Stimulated activated CD8-positive, alpha-beta memory T cell treated with anti-CD3 and anti-CD28 coated beads, Interleukin-7, amount 100 ng/mL, for 1 hour (primary cell): Measurements from ENCODE around the gene LTF.
"Not testable (repeated sequence)": the region's sequence is repeated elsewhere in the genome, so short reads cannot be mapped to it uniquely, and the experiment has no call there.

Experiments used
- DNase-seq, 2 donors: peaks; one replicate each; pipeline ENCODE4 v3.0.0-alpha.2; 2020; ENCODE audit warnings: low read depth in 2 of 2

Gene LTF

DNA sequence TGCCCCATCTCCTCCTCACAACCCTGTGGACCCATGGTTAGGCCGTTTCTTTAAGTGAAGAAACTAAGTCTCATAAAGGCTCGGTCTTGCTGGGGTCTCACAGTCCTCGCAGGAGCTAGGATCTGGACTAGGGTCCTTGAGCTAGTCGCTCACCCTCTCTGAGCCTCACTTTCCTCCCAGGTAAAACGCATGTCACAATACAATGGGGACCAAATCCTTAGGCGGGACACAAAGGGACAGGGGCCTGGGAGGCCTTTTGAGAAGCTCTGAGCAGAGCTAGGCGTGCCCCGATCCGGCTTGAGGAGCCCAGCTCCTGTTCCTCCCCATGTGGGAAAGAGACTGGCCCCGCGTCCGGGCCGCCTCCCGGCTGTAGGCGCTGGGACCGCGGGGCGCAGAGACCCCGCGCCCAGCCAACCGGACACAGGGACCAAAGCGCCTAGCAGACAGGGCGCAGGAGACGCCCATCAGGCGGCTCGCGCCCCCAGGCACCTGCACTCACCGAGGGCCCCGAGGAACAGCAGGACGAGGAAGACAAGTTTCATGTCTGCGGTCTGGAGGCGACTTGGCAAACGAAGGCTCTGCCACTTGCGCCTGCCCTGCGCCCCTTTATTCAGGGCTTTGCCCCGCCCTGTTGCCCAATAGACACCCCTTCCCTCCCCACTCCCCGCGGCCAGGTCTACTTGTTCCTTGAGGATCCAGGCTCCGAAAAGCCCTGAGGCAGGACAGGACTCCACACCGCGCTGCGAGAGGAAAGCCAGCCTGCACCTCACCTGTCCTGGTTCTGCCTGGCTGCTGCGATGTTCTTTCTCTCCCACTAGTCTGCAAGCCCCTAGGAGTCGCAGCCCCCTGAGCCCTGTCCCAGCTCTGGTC, at the start of gene LTF:
Gene LTF (minus strand): TSS at position 580 of the 870 bp plus-strand sequence. CDS start 38 bp downstream, at position 542.
- no peak for DNase-seq

DNA sequence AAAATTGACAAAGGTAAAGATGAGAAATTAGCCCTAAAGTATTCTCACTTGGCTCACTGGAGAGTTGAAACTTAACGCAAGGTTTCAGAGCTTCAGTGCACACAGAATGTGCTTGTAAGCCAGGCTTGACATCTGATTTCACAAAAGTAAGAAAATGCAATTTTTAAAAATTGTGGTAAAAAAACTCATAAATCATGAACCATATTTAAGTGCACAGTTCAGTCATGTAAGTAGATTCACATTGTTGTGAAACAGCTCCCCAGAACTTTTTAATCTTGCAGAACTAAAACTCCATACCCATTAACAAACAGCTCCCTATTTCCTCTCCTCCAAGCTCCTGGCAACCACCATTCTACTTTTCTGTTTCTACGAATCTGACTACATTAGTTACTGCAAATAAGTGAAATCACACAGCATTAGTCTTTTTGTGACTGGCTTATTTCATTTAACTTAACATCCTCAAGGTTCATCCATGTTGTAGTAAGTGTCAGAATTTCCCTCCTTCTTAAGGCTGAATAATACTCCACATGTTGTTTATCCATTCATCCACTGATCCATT, 47.6 kb upstream of the LTF start:
- no peak for DNase-seq

DNA sequence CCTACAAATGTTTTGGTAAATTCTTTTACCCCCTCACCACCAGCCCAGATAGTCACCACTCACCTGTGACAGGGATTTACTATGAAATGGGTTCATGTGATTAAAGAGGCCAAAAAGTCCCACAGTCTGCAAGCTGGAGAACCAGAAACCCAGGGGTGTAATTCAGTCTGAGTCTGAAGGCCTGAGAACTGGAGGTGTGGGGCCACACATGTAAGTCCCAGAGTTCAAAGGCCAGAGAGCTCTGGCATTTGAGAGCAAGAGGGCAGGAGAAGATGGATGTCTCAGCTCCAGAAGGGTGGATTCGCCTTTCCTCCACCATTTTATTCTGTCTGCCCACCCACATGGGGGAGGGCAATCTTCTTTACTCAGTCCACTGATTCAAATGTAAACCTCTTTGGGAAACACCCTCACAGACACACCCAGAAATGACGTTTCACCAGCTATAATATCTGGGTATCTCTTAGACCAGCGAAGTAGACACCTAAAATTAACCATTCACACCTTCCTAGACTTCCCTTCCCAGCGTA, 45.0 kb upstream of the LTF start:
- DNase-seq: no peak

DNA sequence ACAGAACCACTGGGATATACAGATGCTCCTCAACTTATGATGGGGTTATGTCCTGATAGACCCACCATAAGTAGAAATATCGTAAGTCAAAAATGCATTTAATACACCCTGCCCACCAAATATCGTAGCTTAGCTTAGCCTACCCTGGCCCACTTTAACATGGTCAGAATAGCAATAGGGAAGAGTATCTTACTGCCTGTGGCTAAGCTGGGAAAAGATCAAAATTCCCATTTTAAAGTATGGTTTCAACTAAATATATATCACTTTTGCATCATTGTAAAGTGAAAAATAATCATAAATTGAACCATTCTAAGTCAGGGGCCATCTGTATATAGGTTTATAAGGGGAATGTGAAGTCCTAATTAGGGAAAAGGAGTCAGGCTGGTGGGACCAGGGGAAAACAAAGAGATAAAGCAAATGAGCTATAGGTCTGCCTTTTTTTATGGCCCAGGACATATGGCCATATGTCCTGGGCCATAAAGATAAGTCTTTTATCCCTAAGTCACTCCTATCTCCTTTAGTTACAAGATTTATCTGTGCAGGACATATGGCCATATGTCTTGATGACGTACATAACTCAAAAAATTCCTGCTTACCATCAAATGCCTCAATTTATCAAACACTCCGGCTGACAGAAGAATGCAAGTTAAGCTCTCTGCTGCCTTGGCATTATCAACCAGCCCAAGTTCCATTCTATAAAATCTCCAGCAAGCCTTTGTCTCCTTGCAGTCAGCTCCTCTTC, 44.3 kb upstream of the LTF start:
- no peak for DNase-seq

DNA sequence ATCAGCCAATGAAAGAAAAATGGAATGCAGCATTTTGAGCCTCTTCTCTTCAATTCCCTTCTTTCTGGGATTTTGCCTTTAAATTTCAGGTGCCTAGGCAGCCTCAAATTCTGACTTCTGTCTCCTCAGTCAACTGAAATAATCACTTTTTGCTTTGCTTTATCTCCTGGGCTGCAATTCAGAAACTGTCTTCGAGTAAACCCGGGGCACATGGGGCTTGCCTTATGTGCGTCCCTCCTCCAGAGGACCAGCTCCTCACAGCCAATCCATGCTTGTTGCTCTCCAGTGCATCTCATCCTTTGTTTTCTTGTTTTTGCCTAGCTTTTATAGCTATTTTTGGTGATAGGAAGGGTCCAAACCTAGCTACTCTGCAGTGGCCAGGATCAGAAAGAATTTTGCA, 41.8 kb upstream of the LTF start:
- no peak for DNase-seq

DNA sequence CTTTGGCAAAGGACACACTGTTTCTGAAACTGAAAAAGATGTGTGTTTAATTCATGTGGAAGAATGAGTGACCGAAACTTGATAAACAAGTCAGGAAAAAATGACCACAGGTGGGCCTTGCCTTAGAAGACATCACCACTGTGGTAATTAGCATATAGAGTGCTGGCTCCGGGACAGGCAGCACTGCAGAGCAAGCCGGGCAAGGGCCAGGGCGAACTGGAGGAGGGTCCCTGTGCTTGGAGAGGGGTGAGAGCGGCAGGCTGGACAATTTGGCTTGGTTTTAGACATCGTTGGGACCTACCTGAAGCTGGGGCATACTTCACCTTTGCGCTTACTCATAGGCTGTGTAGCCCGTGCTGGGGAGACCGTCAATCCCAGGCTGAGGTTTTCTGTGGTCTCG, 41.2 kb upstream of the LTF start:
- DNase-seq: no peak

DNA sequence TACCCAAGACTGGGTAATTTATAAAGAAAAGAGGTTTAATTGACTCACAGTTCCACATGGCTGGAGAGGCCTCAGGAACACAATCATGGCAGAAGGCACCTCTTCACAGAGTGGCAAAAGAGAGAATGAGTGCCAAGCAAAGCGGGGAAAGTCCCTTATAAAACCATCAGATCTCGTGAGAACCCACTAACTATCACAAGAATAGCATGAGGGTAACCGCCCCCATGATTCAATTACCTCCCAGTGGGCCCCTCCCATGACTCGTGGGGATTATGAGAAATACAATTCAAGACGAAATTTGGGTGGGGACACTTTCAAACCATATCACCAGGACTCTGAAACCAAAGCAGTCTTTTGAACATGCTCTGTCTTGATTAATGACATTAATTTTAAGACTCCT, 40.1 kb upstream of the LTF start:
- DNase-seq: no peak

DNA sequence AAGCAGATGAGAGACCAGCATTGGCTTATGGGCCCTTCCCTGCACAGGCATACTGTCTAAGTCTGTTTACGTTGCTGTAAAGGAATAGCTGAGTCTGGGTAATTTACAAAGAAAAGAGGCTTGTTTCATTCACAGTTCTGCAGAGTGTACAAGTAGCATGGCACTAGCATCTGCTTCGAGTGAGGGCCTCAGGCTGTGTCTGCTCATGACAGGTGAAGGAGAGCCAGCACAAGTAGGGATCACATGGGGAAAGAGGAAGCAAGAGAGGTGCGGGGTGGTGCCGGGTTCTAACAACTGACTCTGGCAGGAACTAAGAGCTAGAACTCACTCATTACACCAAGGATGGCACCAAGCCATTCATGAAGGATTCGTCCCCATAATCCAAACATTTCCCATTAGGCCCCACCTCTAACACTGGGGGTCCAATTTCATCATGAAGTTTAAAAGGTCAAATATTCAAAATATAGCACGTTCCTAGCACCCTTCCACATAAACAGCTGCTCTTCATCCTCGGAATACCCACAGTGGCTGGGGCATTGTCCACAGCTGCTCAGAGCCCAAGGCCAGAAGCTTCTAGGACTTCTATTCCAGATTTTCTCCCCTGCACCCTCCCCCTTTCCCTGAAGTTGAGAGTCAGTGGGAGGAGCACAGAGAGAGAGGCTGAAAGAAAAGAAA, 38.6 kb upstream of the LTF start:
- DNase-seq: no peak

DNA sequence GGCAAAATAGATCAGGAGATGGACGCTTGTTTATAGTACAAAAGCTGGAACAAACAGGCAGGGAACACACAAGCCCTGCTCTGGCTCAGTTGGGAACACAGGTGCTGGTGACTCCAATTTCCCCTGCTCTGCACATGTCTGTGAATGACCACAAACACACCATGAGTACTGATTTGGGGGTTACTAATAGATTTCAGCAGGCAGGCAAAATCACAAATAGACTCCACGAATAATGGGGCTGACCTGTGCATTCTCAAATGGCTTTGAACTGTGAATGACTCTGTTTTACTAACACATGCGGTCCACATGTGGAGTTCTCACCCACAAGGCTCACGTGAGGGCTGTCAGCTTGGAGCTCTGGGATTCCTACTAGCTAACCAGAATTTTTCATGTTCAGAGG, 37.0 kb upstream of the LTF start:
- no peak for DNase-seq

DNA sequence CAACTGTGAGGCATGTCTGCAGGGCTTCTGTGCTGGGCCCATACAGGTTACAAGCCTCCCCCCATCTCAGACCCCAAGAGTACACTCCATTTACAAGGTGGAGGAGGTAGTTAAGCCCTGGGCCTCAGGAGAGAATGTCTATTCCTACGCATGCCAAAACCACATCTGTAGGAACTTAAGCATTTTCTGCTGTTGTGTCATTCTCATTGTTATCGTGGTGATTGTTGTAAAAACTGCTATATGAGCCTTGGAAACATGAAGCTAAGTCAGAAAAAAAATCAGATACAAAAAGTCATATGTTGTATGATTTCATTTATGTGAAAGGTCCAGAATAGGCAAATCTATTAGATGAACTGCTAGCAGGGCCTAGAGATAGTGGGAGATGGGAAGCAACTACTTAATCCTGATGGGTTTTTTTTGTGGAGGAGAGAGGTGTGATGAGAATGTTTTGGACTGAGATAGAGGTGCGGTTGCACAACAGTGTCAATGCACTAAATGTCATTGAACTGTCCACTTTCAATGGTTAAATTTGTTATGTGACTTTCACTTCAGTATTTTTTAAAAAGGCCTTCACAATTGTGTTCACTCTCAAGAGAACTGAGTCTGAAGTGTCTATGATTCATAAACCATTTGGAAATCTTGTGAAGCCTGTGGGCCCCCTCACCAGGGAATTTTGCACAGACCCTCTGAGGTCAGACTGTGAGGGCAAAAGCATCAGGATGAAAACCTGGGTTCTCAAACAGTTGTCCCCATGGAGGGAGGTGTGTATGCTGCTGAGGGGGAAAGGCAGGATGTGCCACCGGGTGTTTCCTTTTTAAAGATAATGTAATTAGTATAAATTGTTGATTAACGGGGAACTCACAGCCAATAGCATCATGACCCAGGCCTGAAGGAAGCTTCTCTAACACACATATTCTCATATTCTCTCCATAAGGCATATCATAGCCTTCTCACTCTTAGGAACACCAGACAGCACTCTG, 36.2 kb upstream of the LTF start:
- no peak for DNase-seq

DNA sequence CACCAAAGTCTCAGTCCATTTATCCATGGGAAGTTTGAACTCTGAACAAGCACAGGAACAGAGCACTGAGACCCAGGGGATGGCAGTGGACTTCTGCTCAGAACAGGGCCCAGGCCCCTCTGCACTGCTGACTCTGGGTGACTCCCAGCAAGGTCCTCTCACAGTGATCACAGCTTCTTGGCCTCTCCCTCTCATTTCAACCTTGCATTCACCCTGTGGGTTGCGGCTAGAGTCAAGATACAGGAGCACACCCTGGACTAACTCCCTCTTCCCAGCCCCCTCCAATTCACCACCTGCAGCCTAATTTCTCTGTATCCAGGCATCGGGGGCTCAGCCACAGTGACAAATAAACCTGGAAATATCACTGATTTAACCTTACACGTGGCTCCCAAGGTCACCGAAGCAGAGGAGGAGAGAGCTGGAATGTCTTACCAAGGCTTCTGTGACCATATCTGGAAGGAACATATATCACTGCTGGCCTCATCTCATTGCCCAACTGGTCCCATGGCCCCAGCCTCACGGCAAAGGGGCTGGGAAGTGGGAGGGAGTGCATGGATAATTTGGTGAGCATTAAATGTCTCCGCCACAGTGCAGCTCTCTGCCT, 34.3 kb upstream of the LTF start:
- no peak for DNase-seq

DNA sequence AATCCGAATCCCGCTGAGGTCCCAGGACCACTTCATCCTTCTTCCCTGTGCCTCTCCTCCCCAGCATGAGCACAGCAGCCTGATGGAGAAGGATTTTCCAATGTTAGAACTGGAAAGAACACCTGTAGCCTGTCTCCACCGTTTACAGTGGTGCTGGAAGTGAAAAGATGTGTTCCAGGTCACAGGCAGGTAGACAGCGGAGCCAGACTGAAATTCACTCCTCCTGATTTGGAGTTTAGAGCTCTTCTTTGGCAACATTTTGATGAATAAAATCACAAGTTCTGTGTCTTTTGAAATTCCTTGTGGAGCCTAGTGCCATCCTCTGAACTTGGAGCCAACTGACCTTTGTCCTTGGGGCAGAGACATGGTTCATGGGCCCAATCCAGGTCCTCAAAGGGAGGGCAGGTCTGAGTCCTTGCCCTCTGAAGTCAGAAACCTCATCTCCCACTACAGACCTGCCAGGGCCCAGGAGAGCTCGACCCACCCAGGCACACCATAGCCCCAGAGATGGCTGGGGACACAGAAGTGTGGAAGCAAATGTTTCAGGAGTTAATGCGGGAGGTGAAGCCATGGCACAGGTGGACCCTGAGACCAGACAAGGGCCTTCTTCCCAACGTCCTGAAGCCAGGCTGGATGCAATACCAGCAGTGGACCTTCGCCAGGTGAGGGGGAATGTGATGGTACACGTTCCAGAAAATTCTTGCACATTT, 33.0 kb upstream of the LTF start, which contains the start of gene RTP3:
Gene RTP3 (plus strand): TSS at position 421 of the 710 bp plus-strand sequence. CDS start 87 bp downstream, at position 508.
- no peak for DNase-seq

DNA sequence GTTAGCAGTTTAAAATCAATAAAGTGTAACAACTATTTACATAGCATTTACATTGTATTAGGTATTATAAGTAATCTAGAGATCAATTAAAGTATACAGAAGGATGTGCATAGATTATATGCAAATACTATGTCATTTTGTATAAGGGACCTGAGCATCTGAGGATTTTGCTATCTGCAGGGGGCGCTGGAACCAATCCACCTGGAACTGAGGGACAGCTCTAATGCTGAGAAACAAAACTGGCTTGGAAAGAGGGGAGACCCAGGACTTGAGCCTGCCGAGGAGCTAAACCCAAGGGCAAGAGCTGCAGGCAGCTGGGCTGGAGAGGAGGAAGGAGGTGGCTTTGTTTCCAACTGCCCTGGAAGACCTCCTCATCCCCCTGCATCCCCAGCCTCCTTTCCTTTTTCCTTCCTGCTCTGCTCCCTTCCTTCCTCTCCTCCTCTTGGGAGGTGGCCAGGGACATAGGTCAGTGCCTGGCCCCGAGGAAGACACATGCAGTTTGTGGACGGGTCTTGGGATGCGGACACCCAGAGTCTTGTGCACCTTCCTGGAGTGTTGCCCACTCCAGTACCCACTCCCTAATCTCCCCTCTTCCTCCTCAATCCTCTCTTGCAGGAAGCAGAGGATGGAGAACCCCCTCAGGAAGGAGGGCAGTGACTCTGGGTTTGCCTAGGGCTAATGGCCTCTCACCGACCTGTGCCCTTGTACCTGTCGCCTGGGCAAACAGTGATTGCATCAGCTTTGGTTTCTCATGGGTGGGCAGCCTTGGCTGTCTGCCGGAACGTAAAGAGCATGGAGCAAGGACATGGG, 32.2 kb upstream of the LTF start:
- peak in 1 of 2 donors; percentile 41 for DNase-seq

DNA sequence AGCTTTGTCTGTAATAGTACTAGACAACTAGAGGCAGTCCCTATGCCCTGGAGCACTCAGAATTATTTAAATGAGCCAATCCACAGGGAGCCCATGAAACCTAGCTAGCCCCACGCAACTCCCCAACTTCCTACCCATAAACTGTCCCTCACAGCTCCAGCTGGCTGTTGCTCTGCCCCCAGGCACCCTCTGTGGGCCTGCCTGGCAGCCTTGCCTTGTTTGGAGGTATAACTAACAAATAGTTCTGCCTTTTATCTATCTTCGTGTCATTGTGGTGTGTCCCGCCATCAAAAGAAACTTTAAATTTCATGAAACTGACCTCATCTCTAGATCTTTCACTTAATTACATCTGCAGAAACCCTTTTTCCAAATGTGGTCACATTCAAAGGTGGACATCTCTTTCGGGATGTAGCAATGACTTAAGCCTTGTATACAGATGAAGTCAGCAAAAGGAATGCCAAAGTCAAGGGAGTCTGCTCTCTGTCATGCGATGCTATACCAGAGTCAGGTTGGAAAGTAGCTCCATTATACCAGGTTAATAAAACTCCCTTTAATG, 31.3 kb upstream of the LTF start:
- no peak for DNase-seq

DNA sequence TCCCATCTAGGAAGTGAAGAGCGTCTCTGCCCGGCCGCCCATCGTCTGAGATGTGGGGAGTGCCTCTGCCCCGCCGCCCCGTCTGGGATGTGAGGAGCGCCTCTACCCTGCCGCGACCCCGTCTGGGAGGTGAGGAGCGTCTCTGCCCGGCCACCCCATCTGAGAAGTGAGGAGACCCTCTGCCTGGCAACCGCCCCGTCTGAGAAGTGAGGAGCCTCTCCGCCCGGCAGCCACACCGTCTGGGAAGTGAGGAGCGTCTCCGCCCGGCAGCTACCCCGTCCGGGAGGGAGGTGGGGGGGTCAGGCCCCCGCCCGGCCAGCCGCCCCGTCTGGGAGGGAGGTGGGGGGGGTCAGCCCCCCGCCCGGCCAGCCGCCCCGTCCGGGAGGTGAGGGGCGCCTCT, 29.8 kb upstream of the LTF start:
- DNase-seq: not testable (repeated sequence)

DNA sequence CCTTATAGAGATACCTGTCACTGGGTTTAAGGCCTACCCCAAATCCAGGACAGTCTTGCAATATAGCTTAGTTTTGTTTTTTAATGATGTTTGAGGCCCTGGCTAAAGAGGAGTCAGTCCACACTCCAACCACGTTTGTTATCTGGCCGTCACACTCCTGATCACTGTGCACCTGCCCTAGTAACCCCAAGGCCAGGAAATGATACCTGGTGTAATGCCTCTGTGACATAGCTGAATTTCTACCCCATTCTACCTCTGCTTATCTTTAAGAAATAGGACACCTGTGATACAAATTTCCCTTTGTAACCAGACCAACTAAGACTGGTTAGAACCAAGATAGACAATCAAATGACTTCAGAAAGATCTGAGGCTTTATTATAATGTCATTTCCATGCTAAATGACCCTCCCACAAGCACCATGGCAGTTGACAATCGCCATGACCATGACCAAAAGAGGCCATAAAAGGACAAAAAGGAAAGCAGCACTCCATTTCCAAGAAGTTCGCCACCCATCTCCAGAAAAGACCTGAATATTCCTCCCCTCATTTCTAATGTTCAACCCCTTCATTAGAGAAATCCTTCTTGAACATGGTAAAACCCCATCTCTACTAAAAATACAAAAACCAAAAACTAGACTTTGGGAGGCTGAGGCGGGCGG, 28.3 kb upstream of the LTF start:
- DNase-seq: no peak

DNA sequence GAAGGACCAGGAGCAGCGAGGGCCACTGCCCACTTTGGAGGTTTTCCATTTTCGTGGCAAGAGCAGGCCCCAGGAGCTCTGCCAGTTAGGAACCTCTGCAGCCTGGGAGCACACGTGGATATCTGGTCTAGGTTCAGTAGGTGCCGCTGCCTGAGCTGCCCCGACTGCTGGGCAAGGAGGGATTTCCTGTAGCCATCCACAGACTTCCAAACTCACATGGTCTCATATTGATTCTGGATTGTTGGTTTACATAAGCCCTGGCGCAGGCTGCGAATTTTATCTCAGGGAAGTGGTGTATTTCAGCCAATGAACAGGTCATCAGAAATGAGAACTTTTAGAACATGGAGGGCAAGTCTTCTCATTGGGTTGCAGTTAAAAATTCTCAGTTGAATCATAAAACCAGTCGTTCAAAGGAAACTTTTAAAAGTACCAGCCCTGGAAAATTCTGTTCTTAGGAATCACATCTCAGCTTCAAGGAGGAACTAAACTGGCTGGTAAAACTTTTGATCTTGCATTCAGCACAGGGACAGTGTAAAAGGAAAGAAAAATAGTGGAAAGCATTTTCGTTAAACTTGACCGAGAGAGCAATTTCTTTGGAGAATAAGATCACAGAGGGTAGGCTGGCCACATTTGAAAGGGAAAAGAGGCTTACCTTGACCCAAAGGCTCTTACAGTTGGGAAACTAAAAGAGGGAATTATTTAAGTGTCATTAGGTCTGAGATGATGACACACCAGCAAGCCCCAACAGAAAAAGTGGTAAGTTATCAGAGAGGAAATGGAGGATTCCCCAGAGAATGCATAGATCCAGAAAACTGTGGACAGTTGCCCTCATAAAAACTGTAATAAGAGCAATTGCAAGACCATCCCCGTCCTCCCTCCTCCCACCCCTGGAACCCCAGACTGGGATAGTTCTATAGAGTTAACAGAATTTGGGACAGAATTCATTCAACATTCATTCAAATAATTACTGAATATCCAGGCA, 26.7 kb upstream of the LTF start:
- no peak for DNase-seq
